ENCODE data around the gene ACTR10. TPM values are rescaled to one million over a fixed set of nuclear protein-coding genes. Genes with fewer than 3 reads are reported as not detected.

Gene ACTR10
- total RNA-seq, 1 donor from 2014 or later, result 57.5 TPM

GRCh38 chr14:58160561-58160960, 39.4 kb upstream of the ACTR10 start:
- no peaks in the 10 kb centered on the region for H3K27me3 Mint-ChIP-seq

GRCh38 chr14:58166005-58166983, 33.7 kb upstream of the ACTR10 start:
- Mint-ChIP-seq H3K36me3 (ENCODE audit: insufficient read depth) (no peaks in the 10 kb centered on the region), H3K27ac (no peak overlapping the region), H3K4me1 (ENCODE audit: low read depth) (peaks cover 15% of the 10 kb centered on the region), H3K4me3 (ENCODE audit: low read depth) (no peak overlapping the region), H3K27me3 (no peaks in the 10 kb centered on the region), H3K9me3 (ENCODE audit: low read depth) (no peaks in the 10 kb centered on the region)
- peak; percentile 72 for DNase-seq (ENCODE audit: low spot score, unreplicated experiment)
- peak; percentile 91 for TF ChIP-seq CTCF (IDR thresholded peaks at IDR 0.05; ENCODE audit: unreplicated experiment)

More at GRCh38 chr14:58160561-58160960, 39.4 kb upstream of the ACTR10 start:
- no peak overlapping the region for H3K4me3 Mint-ChIP-seq (ENCODE audit: low read depth)
- no peak for DNase-seq (ENCODE audit: low spot score, unreplicated experiment)
- TF ChIP-seq CTCF (IDR thresholded peaks at IDR 0.05; ENCODE audit: unreplicated experiment), result no peak
- H3K27ac Mint-ChIP-seq, result no peak overlapping the region
- no peaks in the 10 kb centered on the region for H3K9me3 Mint-ChIP-seq (ENCODE audit: low read depth)
- peaks cover 13% of the 10 kb centered on the region for H3K4me1 Mint-ChIP-seq (ENCODE audit: low read depth)
- no peaks in the 10 kb centered on the region for H3K36me3 Mint-ChIP-seq (ENCODE audit: insufficient read depth)

- Mint-ChIP-seq H3K4me3 (ENCODE audit: low read depth) (no peak overlapping the region), H3K9me3 (ENCODE audit: low read depth) (no peaks in the 10 kb centered on the region), H3K27me3 (no peaks in the 10 kb centered on the region), H3K4me1 (ENCODE audit: low read depth) (peaks cover 15% of the 10 kb centered on the region), H3K36me3 (ENCODE audit: insufficient read depth) (no peaks in the 10 kb centered on the region), H3K27ac (no peak overlapping the region)
- TF ChIP-seq CTCF (IDR thresholded peaks at IDR 0.05; ENCODE audit: unreplicated experiment), result no peak
- no peak for DNase-seq (ENCODE audit: low spot score, unreplicated experiment)
Observed at GRCh38 chr14:58167057-58167456, 32.9 kb upstream of the ACTR10 start.

GRCh38 chr14:58167891-58168290, 32.1 kb upstream of the ACTR10 start:
- Mint-ChIP-seq H3K4me1 (ENCODE audit: low read depth) (peaks cover 15% of the 10 kb centered on the region), H3K9me3 (ENCODE audit: low read depth) (no peaks in the 10 kb centered on the region), H3K4me3 (ENCODE audit: low read depth) (no peak overlapping the region), H3K27me3 (no peaks in the 10 kb centered on the region), H3K36me3 (ENCODE audit: insufficient read depth) (no peaks in the 10 kb centered on the region), H3K27ac (no peak overlapping the region)
- TF ChIP-seq CTCF (IDR thresholded peaks at IDR 0.05; ENCODE audit: unreplicated experiment), result no peak
- DNase-seq (ENCODE audit: low spot score, unreplicated experiment), result no peak

- no peak for TF ChIP-seq CTCF (IDR thresholded peaks at IDR 0.05; ENCODE audit: unreplicated experiment)
- Mint-ChIP-seq H3K27ac (peak overlapping the region; percentile 22), H3K9me3 (ENCODE audit: low read depth) (no peaks in the 10 kb centered on the region), H3K4me3 (ENCODE audit: low read depth) (no peak overlapping the region), H3K27me3 (no peaks in the 10 kb centered on the region), H3K4me1 (ENCODE audit: low read depth) (no peaks in the 10 kb centered on the region), H3K36me3 (ENCODE audit: insufficient read depth) (no peaks in the 10 kb centered on the region)
- peak; percentile 22 for DNase-seq (ENCODE audit: low spot score, unreplicated experiment)
Observed at GRCh38 chr14:58171090-58171489, 28.9 kb upstream of the ACTR10 start.

Measured in progenitor cell of endocrine pancreas (in vitro differentiated cells).